Activated CD8-positive, alpha-beta T cell treated with anti-CD3 and anti-CD28 coated beads for 36 hours (primary cell): ENCODE data around the gene SMIM38. TPM values are rescaled to one million over a fixed set of nuclear protein-coding genes. Genes with fewer than 3 reads are reported as not detected.

ENCODE experiments used
- ATAC-seq: fragments of 200-7000 bp; cut with Tn5 transposase; one replicate; pipeline ENCODE4 v1.10.0; 2021; ENCODE audit warnings: mild to moderate bottlenecking, moderate library complexity
- CTCF ChIA-PET: fragments of 350-600 bp; sonication (Branson Sonifier 250); formaldehyde crosslinking; loops from one replicate; lab custom pipeline; 2021; ENCODE audit warnings: antibody characterized with exemption; lab: Charles Lee
- POLR2A ChIA-PET: fragments of 350-600 bp; sonication (Branson Sonifier 250); formaldehyde crosslinking; loops from one replicate; lab custom pipeline; 2021; ENCODE audit warnings: antibody characterized with exemption; lab: Charles Lee
- DNase-seq: peaks from one replicate; pipeline ENCODE4 v3.0.0-alpha.2; 2020
- H3K27ac Mint-ChIP-seq: one replicate; pipeline ENCODE4 v1.8.0; 2021; ENCODE audit warnings: mild to moderate bottlenecking, mixed read lengths
- H3K27me3 Mint-ChIP-seq: one replicate; pipeline ENCODE4 v1.8.0; 2021; ENCODE audit warnings: mixed read lengths
- H3K36me3 Mint-ChIP-seq: one replicate; pipeline ENCODE4 v1.8.0; 2021; ENCODE audit warnings: low read depth, mixed read lengths
- H3K4me1 Mint-ChIP-seq: one replicate; pipeline ENCODE4 v1.8.0; 2021; ENCODE audit warnings: low read depth, mixed read lengths
- H3K4me3 Mint-ChIP-seq: one replicate; pipeline ENCODE4 v1.8.0; 2021; ENCODE audit warnings: mild to moderate bottlenecking, moderate library complexity, mixed read lengths
- H3K9me3 Mint-ChIP-seq: one replicate; pipeline ENCODE4 v1.8.0; 2021; ENCODE audit warnings: mixed read lengths
- intact Hi-C: fragments of 100-400 bp; cut with micrococcal nuclease; formaldehyde crosslinking; loops from one replicate; pipeline ENCODE4 v1.10.0; 2022
- total RNA-seq, 2 experiments: library from RNA; stranded (reverse); gene quantifications; one replicate each; pipeline ENCODE4 v1.2.3, GENCODE V29; 2021
- TF ChIP-seq, protein P1 (sequence below): fragments of 200-600 bp; IDR thresholded peaks from one replicate; pipeline ENCODE4 v1.8.0; 2022; ENCODE audit warnings: antibody characterized with exemption, mild to moderate bottlenecking

The SMIM38 gene
- total RNA-seq, 2 experiments from 2014 or later, result 0.31 to 0.77 TPM

DNA sequence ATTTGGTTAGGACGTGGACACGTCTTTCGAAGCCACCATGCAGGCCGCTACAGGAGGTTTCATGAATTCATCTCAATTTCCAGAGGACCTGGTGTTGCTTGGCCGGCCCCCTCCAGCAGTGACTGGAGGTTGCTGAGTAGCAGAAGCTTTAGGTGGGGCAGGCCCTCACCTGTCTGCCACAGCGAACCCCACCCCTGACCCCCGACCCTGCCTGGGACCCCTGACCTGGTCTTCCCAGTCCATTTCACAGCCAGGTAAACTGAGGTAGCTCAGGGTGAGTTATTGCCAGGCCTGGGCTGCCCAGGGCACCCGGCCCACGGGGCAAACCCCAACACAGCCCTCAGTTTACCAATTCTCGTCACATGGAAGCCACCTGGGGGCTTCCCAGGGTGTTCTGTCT is 39.1 kb upstream of the SMIM38 start:
- CTCF ChIA-PET, result no interaction called here
- POLR2A ChIA-PET, result no interaction called here
- intact Hi-C loops, result no loop called here
- Mint-ChIP-seq H3K27me3 (no peaks in the 10 kb centered on the region), H3K27ac (no peak overlapping the region), H3K4me1 (peaks cover 8% of the 10 kb centered on the region), H3K4me3 (no peak overlapping the region), H3K36me3 (no peaks in the 10 kb centered on the region), H3K9me3 (peaks cover 5% of the 10 kb centered on the region)
- DNase-seq (no peak), ATAC-seq (no peak)
- TF ChIP-seq, protein P1, sequence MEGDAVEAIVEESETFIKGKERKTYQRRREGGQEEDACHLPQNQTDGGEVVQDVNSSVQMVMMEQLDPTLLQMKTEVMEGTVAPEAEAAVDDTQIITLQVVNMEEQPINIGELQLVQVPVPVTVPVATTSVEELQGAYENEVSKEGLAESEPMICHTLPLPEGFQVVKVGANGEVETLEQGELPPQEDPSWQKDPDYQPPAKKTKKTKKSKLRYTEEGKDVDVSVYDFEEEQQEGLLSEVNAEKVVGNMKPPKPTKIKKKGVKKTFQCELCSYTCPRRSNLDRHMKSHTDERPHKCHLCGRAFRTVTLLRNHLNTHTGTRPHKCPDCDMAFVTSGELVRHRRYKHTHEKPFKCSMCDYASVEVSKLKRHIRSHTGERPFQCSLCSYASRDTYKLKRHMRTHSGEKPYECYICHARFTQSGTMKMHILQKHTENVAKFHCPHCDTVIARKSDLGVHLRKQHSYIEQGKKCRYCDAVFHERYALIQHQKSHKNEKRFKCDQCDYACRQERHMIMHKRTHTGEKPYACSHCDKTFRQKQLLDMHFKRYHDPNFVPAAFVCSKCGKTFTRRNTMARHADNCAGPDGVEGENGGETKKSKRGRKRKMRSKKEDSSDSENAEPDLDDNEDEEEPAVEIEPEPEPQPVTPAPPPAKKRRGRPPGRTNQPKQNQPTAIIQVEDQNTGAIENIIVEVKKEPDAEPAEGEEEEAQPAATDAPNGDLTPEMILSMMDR, result no peak

DNA sequence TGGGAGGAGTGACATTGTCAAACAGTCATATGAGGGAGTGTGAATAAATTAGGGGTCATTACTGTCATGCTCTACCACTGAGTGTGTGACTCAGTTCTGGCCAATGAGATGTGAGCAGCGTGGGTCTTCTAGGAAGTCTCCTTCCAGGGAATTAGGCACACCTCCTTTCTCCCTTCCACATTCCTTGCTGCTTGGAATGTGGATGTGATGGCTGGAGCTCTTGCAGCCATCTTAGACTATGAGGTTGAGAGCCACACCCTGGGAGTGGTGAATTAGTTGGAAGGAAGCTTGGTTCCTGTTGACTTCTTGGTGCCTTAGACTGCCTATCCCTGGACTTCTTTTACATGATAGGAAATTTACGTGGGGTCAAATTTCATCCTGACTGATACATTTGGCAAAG is 36.5 kb upstream of the SMIM38 start:
- no peak for DNase-seq
- ATAC-seq, result no peak
- H3K4me1 Mint-ChIP-seq, result peaks cover 31% of the 10 kb centered on the region
- ChIA-PET POLR2A (no interaction called here), CTCF (no interaction called here)
- H3K4me3 Mint-ChIP-seq, result no peak overlapping the region
- TF ChIP-seq, protein P1, result no peak
- peaks cover 5% of the 10 kb centered on the region for H3K9me3 Mint-ChIP-seq
- H3K27ac Mint-ChIP-seq, result no peak overlapping the region
- H3K27me3 Mint-ChIP-seq, result no peaks in the 10 kb centered on the region
- intact Hi-C loops, result no loop called here
- H3K36me3 Mint-ChIP-seq, result no peaks in the 10 kb centered on the region

DNA sequence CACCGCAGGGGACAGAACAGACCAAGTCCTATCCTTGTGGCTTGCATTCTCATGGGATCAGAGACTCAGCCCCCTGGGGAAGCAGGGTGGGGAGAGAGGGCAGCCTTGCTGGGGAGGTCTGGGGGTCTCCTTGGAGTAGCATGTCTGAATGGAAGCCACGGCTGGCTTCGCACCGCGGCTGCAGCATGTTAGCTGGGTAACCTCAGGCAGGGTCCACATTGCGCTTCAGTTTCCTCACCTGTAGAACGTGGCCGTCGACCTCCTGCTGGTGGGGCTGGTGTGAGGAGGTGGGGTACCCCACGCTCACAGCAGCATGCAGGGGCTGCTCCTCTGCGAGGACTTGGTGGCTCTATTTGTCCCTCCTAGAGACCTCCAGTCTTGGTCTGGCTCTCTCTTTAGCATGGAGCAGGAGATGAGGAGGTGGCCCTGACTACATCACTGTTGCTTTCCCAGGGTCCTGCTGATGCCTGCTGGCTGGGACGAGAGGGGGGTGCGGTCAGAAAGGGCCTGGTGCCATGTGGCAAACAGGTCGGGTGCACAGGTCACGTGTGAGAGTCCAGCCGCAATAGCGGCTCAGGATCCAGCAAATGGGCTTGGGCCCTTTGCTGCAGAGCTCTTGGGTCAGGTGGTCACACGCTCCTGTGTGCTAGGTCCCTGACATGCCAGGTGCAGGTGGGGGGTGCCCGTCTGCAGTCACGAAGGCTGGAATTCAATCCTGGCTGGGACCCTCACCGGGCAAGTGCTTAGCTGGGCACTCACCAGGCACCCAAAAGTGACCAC is 35.4 kb upstream of the SMIM38 start:
- CTCF ChIA-PET, result interaction anchor here (1.2 kb wide), 1 partner anchor 173 kb away, joined by 3 read pairs; no protein-coding TSS in a partner anchor
- Mint-ChIP-seq H3K4me3 (no peak overlapping the region), H3K4me1 (peaks cover 38% of the 10 kb centered on the region), H3K9me3 (peaks cover 5% of the 10 kb centered on the region), H3K27me3 (no peaks in the 10 kb centered on the region), H3K27ac (no peak overlapping the region), H3K36me3 (no peaks in the 10 kb centered on the region)
- no peak for DNase-seq
- POLR2A ChIA-PET, result interaction anchor here (1.0 kb wide), 1 partner anchor 8 kb away, joined by 3 read pairs; no protein-coding TSS in a partner anchor
- intact Hi-C loops, result loop anchor here (5.0 to 10.0 kb wide), 2 partner anchors 115 to 177 kb away; no protein-coding TSS in a partner anchor
- no peak for ATAC-seq
- TF ChIP-seq, protein P1, result no peak

DNA sequence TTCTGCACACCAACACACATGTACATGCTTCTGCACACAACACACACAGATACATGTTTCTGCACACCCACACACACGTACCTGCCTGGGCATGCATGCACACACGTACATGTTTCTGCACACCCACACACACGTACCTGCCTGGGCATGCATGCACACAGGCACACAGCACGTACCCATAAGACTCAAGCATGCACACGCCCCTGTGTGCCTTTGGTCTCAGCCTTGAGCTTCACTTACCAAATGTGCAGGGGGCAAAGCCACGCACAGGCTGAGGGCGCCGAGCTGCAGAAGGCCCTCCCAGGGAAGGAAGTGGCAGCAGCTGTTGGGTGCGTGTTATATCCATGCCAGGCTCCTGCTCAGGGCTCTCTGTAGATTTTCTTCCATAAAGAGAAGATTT is 34.7 kb upstream of the SMIM38 start:
- H3K4me1 Mint-ChIP-seq, result peaks cover 38% of the 10 kb centered on the region
- no peaks in the 10 kb centered on the region for H3K27me3 Mint-ChIP-seq
- H3K4me3 Mint-ChIP-seq, result no peak overlapping the region
- no peak for DNase-seq
- CTCF ChIA-PET, result interaction anchor here (1.2 kb wide), 1 partner anchor 172 kb away, joined by 3 read pairs; no protein-coding TSS in a partner anchor
- H3K27ac Mint-ChIP-seq, result no peak overlapping the region
- no peak for ATAC-seq
- peaks cover 5% of the 10 kb centered on the region for H3K9me3 Mint-ChIP-seq
- H3K36me3 Mint-ChIP-seq, result no peaks in the 10 kb centered on the region
- POLR2A ChIA-PET, result interaction anchor here (1.0 kb wide), 1 partner anchor 9 kb away, joined by 3 read pairs; no protein-coding TSS in a partner anchor
- TF ChIP-seq, protein P1, result no peak
- intact Hi-C loops, result loop anchor here (5.0 to 10.0 kb wide), 2 partner anchors 114 to 176 kb away; no protein-coding TSS in a partner anchor
